Fibroblast of mammary gland (primary cell): ENCODE results near the gene DYSF.

ENCODE experiments used
- DNase-seq: peaks from one replicate; pipeline ENCODE4 v3.0.0-alpha.2; 2010; ENCODE audit warnings: low read depth
- H3K4me3 ChIP-seq: 2 replicates; pipeline ENCODE4 v1.5.1; 2011; ENCODE audit warnings: low read depth, mild to moderate bottlenecking, low read length, moderate library complexity; ENCODE audit not compliant: control insufficient read depth
- CTCF ChIP-seq: conservative IDR thresholded peaks from 2 replicates; pipeline ENCODE4 v1.5.1; 2011; ENCODE audit warnings: low read depth, low read length, inconsistent platforms; ENCODE audit not compliant: control insufficient read depth, insufficient read depth

Gene DYSF

DNA sequence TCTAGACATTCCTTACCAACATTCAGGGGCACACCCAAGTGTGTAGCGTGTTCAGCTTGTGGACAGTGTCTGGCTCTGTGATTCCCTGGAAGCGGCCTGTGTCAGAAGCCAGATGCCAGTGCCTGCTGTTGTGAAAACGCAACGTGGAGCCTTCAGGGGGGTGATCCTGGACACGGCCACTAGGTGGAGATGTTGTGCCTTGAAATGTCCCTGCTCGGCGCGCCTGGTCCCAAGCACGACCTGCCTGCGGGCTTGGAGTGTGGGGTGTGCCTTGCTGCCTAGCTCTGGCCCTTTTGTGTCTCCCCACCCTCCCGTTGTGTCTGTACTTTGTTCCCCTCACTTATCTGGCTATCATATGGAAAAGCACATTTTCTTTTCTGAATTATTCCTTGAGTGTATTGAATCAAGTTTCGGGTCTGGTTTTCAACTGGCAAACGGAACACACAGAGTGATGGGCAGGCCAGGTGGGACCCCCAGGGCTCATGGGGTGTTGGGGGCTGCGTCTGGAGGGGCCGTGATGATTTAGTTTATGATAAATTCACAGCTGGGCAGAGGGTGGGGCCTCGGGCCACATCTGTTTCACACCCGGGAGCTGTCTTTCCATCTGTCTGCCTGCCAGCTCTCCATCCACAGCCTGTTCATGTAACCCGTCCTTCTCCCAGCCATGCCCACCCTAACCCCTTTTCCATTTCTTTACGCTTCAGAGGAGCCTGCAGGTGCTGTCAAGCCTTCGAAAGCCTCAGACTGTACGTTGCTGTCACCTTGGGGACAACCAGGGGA, 95.5 kb downstream of the DYSF start:
- peak; percentile 60 for DNase-seq
- TF ChIP-seq CTCF: peak; percentile 72
- H3K4me3 ChIP-seq: no peak overlapping the region

GRCh38 chr2:71550801-71551630, 97.7 kb downstream of the DYSF start:
- no peak overlapping the region for H3K4me3 ChIP-seq
- TF ChIP-seq CTCF: no peak
- DNase-seq: no peak

DNA sequence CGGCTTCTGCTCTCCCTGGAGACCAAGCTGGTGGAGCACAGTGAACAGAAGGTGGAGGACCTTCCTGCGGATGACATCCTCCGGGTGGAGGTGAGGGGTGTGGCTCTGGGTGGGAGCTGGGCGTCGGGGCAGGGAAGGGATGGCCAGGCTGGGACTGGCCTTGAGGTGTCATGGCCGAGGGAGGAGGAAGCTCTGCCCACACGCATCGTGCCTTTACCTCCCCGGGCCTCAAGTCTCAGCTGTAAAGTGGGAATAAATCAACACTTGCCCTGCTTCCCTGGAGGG, 98.2 kb downstream of the DYSF start:
- no peak for DNase-seq

DNA sequence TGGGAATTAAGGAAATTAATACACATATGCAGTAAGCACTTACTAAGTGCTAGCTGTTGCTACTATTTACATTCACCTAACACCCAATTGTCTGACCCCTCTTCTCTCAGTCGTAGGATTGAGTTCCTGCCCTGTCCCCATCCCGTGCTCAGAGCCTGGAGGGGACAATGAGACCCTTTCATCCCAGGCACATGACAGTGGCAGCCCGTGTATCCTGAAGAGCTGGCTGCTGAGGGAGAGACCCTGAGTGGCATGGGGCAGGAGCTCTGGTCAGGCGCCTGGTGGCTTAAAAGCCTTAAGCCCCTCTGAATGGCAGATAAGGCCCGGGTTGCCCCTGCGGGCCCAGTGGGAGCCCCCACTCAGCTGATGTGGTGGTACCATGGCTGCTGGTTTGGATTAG, 99.0 kb downstream of the DYSF start:
- no peak for TF ChIP-seq CTCF
- no peak for DNase-seq
- H3K4me3 ChIP-seq: no peak overlapping the region

More for the DNA sequence above, 98.2 kb downstream of the DYSF start:
- TF ChIP-seq CTCF: no peak
- no peak overlapping the region for H3K4me3 ChIP-seq

DNA sequence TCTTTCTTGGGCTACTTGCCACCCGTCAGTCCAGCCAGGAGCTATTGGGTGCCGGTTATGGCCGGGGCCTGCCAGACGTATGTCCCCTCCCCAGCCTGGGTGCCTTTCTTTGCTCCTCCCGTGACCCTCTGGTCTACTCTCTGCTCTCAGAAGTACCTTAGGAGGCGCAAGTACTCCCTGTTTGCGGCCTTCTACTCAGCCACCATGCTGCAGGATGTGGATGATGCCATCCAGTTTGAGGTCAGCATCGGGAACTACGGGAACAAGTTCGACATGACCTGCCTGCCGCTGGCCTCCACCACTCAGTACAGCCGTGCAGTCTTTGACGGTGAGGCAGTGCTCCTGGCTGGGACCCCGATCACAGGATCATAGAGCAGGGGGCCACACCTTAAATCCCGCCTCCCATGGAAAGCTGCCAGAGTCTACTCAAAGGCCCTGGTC, 99.5 kb downstream of the DYSF start:
- TF ChIP-seq CTCF: no peak
- no peak overlapping the region for H3K4me3 ChIP-seq
- peak; percentile 28 for DNase-seq

DNA sequence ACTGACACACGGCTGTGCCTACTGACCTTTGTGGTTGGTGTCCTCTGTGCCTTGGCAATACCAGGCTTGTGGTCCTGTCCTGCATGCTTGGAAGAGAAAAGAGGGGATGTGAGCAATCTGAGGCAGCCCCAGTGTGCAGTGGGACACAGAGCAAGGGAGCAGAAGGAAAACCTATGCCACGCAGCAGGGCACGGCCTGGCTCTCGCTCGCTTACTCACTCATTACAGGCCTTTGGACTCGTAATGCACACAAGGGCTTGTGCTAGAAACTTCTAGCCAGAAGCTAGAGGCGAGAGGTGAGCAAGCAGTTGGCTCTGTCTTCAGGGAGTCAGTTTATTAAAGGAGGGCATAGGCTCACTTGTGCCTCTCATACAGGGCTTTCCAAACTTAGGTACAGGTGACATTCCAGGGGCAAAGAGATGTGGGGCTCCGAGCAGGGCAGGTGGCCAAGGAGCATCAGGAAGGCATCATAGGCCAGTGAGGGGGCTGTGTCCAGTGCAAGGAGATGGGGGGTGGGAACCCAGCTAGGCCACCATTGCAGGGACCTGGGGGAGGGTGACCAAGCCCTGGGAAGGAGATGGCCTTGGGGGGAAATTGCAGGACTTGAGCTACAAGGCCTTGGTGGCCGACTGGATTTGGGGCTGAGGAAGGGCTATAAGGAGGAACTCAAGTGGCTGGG, 100.8 kb downstream of the DYSF start:
- no peak for DNase-seq
- H3K4me3 ChIP-seq: no peak overlapping the region
- TF ChIP-seq CTCF: no peak
